ENCODE data around the gene HRH1. TPM values are rescaled to one million over a fixed set of nuclear protein-coding genes. Genes with fewer than 3 reads are reported as not detected.
"Not testable (repeated sequence)": the region's sequence is repeated elsewhere in the genome, so short reads cannot be mapped to it uniquely, and the experiment has no call there.

HRH1 gene
- total RNA-seq, 2 donors from 2014 or later, result 7.2 to 20.4 TPM

GRCh38 chr3:11161666-11162065 lies 7.4 kb downstream of the HRH1 start:
- Histone ChIP-seq H3K27ac (no peak overlapping the region), H3K4me3 (no peak overlapping the region), H3K9me3 (no peaks in the 10 kb centered on the region), H3K9ac (ENCODE audit: low read depth in 2 of 2, low read length in 2 of 2) (no peak overlapping the region), H3K36me3 (no peaks in the 10 kb centered on the region), H3K27me3 (no peaks in the 10 kb centered on the region), H3K4me1 (no peaks in the 10 kb centered on the region)
- intact Hi-C loops (cut with DNase I), result no loop called here
- no peak for DNase-seq
- TF ChIP-seq CTCF (IDR thresholded peaks at IDR 0.05), result no peak

GRCh38 chr3:11162401-11163345 lies 8.4 kb downstream of the HRH1 start:
- Histone ChIP-seq H3K4me3 (no peak overlapping the region), H3K36me3 (no peaks in the 10 kb centered on the region), H3K9me3 (no peaks in the 10 kb centered on the region), H3K27me3 (no peaks in the 10 kb centered on the region), H3K4me1 (no peaks in the 10 kb centered on the region), H3K9ac (ENCODE audit: low read depth in 2 of 2, low read length in 2 of 2) (no peak overlapping the region), H3K27ac (no peak overlapping the region)
- DNase-seq, result no peak
- TF ChIP-seq CTCF (IDR thresholded peaks at IDR 0.05), result no peak
- intact Hi-C loops (cut with DNase I), result no loop called here

- no peak overlapping the region for H3K9ac ChIP-seq (ENCODE audit: low read depth in 2 of 2, low read length in 2 of 2)
- H3K4me3 ChIP-seq, result no peak overlapping the region
- no peaks in the 10 kb centered on the region for H3K4me1 ChIP-seq
- DNase-seq, result no peak
- H3K27ac ChIP-seq, result no peak overlapping the region
- intact Hi-C loops (cut with DNase I), result no loop called here
- no peaks in the 10 kb centered on the region for H3K36me3 ChIP-seq
- H3K9me3 ChIP-seq, result no peaks in the 10 kb centered on the region
- H3K27me3 ChIP-seq, result no peaks in the 10 kb centered on the region
- TF ChIP-seq CTCF (IDR thresholded peaks at IDR 0.05), result no peak
These were observed 10.3 kb downstream of the HRH1 start for GRCh38 chr3:11164607-11165006.

- Histone ChIP-seq H3K36me3 (no peaks in the 10 kb centered on the region), H3K27ac (no peak overlapping the region), H3K9ac (ENCODE audit: low read depth in 2 of 2, low read length in 2 of 2) (no peak overlapping the region), H3K4me3 (no peak overlapping the region), H3K27me3 (no peaks in the 10 kb centered on the region), H3K4me1 (no peaks in the 10 kb centered on the region), H3K9me3 (no peaks in the 10 kb centered on the region)
- DNase-seq, result no peak
- no peak for TF ChIP-seq CTCF (IDR thresholded peaks at IDR 0.05)
- intact Hi-C loops (cut with DNase I), result no loop called here
These were observed 11.2 kb downstream of the HRH1 start for GRCh38 chr3:11165476-11165875.

- H3K9me3 ChIP-seq; DNase-seq; H3K4me3 ChIP-seq; H3K9ac ChIP-seq (ENCODE audit: low read depth in 2 of 2, low read length in 2 of 2); H3K27ac ChIP-seq; H3K36me3 ChIP-seq; H3K27me3 ChIP-seq; intact Hi-C loops (cut with DNase I); H3K4me1 ChIP-seq: not testable (repeated sequence)
These were observed 12.6 kb downstream of the HRH1 start for GRCh38 chr3:11166807-11167400.

GRCh38 chr3:11167590-11167989 lies 13.3 kb downstream of the HRH1 start:
- H3K9me3 ChIP-seq, result no peaks in the 10 kb centered on the region
- no peak for TF ChIP-seq CTCF (IDR thresholded peaks at IDR 0.05)
- intact Hi-C loops (cut with DNase I), result no loop called here

More at GRCh38 chr3:11167590-11167989, 13.3 kb downstream of the HRH1 start:
- H3K9ac ChIP-seq (ENCODE audit: low read depth in 2 of 2, low read length in 2 of 2), result no peak overlapping the region
- no peak overlapping the region for H3K4me3 ChIP-seq
- H3K4me1 ChIP-seq, result no peaks in the 10 kb centered on the region
- DNase-seq, result no peak
- H3K27ac ChIP-seq, result no peak overlapping the region
- H3K36me3 ChIP-seq, result no peaks in the 10 kb centered on the region
- no peaks in the 10 kb centered on the region for H3K27me3 ChIP-seq
